LoVo (cell line): ENCODE data around the gene FBXO24.

Source experiments
- DNase-seq: peaks from one replicate; pipeline ENCODE4 v3.0.0-alpha.2; 2016; ENCODE audit warnings: low spot score

FBXO24 gene

DNA sequence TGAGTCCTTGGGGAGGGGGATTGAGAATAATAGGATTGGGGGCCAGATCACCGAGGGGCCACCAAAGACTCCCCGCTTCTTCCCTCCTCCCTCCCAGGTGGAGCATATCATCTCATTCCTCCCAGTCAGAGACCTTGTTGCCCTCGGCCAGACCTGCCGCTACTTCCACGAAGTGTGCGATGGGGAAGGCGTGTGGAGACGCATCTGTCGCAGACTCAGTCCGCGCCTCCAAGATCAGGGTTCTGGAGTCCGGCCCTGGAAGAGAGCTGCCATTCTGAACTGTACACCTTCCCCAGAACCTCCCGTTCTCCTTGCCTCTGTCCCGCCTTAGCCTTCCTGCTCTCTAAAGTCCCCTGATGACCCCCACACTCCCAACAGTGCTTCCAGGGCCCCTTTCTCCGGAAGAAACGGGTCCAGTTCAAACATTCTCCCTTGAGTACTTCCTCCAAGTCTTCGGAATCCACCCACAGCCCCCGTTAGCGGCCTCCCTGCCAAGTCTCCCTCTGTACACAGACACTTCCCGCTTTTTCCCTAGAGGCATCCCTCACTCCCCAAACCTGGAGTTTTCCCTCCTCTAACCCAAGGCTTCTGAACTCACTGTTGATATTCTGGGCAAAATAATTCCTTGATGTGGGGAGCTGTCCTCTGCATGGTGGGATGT lies 4.1 kb downstream of the FBXO24 start:
- no peak for DNase-seq

DNA sequence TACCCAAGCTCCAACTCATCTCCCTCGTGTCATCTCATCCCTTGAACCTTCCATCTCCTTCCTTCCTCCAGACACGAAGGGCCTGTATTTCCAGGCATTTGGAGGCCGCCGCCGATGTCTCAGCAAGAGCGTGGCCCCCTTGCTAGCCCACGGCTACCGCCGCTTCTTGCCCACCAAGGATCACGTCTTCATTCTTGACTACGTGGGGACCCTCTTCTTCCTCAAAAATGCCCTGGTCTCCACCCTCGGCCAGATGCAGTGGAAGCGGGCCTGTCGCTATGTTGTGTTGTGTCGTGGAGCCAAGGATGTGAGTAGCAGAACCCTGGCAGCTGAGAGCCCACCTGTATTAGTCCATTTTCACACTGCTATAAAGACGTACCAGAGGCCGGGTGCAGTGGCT lies 5.5 kb downstream of the FBXO24 start:
- no peak for DNase-seq

DNA sequence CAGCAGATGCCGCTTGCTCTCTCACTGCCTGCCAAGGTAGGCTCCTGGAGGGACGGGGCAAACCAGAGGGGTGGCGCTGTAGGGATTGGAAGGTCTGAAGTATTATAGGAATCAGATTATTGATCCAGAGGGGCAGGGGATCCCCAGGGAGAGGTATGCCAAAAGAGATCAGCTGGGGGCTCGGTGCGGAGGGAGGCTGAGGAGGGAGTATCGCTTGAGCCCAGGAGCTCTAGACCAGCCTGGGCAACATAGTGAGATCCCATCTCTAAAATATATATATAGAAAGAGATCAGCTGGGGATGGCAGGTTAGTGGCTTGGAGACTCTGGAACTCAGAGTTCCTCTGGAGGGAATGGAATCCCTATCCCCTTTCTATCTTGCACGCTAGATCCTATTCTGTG lies 9.1 kb downstream of the FBXO24 start:
- no peak for DNase-seq

DNA sequence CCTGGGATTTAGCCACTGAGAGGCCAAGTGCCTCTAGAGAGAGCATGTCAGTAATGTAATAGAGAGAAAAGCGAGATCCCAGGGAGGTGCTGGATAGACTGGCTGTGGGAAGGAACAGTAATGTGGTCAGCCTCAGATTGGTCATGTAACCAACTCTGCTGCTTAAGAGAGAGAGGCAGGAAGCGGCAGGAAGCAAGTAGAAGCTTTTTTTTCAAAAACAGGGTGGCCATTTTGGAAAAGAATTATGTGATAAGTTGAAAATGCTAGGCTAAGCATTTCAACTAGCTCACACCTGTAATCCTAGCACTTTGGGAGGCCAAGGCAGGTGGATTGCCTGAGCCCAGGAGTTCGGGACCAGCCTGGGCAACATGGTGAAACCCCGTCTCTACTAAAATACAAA lies 12.3 kb downstream of the FBXO24 start:
- DNase-seq: no peak

DNA sequence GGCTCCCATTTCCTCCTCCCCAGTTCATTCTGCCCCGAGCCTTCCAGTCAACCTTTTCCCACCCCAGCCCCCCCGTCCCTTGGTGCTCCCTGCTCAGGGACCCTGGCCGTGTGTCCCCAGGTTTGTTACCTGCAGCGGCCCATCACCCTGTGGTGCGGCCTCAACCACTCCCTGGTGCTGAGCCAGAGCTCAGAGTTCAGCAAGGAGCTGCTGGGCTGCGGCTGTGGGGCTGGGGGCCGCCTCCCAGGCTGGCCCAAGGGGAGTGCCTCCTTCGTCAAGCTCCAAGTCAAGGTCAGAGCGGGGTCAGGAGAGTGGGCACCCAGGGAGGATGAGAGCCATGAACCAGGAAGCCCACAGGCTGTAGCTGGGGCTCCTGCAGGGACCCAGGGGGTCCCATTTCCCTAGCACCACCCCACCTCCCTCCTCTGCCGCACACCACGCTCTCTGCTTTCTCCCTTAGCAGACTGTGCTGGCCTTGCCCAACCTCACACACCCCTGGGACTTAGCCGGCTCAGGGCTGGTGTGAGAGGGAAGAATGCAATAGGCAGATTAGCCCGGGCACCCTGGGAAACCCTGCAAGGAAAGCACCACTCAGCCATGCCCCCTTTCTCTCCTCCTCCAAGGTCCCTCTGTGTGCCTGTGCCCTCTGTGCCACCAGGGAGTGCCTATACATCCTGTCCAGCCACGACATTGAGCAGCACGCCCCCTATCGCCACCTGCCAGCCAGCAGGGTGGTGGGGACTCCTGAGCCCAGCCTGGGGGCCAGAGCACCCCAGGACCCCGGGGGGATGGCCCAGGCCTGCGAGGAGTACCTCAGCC lies 14.0 kb downstream of the FBXO24 start:
- no peak for DNase-seq

DNA sequence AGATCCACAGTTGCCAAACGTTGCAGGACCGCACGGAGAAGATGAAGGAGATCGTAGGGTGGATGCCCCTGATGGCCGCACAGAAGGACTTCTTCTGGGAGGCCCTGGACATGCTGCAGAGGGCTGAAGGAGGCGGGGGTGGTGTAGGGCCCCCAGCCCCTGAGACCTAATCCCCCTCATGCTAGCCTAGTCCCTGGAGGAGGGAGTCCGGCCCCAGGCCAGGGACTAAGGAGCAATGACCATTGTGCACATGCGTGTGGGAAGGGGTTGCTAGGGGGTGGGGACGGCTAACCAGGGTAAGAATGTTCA lies 14.6 kb downstream of the FBXO24 start:
- no peak for DNase-seq

DNA sequence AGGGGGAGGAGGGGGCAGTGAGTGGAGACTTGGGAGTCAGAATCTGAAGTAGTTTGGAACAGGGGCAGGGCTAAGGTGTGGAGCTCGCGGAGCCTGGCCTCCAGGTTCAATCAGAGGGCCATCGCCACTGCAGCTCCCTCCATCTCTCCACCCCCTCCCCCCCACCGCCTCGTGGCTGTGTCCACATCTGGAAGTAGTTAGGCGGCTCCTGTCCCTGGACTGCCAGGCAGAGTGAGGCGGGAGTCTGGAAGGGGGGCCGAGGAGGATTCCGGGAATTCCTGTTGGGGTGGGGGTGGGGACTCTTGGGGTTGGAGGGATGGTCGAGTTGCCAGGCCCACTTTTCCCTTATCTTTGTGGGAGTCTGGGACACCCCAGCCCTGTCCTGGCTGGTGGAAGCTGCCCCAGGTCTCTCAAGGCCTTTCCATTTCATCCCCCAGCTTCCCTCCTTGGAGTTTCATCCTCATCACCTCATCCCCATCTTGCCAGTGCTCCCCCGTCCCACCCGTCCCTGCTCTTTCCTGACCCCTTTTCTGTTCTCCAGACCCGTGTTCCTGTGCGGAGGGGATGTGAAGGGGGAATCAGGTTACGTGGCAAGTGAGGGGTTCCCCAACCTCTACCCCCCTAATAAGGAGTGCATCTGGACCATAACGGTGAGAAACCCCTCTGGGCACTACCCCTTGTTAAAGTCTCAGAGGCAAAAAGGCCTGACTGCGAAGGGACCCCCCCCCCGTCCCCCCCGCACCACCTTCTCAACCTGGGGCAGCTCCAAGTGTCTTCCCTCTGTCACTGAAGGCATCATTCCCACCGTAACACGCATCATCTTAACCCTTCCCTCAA lies 17.0 kb downstream of the FBXO24 start:
- DNase-seq: no peak

DNA sequence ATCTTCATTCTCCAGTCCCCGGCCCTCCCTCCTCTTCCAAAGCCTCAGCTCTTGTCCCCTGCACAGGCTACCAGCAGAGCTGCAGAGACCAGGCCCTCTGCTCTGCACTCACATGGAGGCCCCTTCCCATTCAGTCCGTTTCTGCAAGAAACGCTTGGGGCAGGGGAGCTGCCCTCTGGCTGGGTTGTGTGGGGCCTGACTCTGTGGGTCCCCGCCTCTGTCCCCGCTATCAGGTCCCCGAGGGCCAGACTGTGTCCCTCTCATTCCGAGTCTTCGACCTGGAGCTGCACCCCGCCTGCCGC lies 17.5 kb downstream of the FBXO24 start:
- no peak for DNase-seq

DNA sequence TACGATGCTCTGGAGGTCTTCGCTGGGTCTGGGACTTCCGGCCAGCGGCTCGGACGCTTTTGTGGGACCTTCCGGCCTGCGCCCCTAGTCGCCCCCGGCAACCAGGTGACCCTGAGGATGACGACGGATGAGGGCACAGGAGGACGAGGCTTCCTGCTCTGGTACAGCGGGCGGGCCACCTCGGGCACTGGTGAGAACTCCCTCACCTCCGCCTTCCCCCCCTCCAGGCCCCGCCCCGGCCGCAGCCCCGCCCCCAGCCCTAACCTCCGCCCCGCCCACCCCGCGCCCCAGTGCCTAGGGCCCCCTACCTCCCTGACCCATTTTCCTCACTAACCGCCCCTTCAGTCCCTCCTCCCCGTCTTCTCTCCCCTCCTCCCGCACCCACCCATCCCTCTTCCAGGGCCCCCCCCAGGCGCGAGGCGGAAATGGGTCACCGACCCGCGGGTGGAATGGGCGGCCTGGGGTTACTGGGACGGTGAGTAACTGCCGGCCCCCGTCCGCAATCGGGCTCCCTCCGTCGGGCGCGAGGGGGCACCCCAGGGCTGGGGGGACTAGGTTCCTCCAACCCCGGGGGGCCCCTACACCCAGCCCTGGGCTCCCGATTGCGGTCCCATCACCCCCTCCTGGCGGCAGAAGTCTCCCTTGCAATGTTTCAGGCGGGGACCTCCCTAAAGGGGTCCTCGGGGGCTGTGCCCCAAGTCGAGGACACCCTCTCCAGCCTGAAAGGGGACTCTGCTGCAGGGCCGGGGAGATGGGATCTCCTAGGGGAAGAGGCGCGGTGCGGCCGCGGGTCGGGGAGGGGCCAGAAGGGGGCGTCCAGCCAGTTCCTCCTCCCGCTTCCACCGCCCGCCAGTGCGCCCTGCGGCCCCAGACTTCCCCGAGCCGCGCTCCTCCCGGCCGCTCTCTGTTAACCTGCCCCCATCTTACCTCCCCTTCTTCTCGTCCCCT lies 18.2 kb downstream of the FBXO24 start:
- peak; percentile 85 for DNase-seq

DNA sequence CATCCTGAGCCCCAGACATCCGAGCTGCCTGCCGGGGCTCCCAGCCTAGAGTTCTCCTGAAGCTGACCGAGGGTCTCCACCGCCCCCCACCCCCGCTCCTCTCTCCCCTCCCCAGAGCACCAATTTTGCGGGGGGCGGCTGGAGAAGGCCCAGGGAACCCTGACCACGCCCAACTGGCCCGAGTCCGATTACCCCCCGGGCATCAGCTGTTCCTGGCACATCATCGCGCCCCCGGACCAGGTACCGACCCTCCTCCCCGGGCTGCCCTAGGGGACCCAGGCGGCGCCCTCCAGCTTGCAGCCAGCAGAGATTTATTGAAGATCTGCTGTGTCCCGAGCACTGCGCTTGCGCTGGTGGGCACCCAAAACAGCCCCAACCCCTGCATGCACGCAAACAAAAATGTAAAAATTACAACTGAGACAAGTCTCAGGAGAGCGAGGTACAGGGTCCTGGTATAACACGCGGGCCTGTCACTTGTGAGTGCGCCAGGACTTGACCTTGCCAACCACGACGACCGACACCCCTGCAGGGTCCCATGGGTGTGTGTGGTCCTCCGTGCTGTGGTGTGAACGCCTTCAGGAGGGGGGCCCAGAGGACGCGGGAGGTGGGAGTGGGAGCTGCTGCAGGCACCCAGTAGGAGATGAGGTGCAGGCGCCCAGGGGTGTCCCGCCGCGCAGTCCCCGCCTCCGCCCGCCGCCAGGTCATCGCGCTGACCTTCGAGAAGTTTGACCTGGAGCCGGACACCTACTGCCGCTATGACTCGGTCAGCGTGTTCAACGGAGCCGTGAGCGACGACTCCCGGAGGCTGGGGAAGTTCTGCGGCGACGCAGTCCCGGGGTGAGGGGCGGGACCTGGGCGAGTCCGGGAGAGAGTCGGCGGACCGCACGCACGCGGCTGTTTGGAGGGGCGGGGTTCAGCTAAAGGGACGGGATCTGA lies 19.1 kb downstream of the FBXO24 start:
- DNase-seq: no peak

DNA sequence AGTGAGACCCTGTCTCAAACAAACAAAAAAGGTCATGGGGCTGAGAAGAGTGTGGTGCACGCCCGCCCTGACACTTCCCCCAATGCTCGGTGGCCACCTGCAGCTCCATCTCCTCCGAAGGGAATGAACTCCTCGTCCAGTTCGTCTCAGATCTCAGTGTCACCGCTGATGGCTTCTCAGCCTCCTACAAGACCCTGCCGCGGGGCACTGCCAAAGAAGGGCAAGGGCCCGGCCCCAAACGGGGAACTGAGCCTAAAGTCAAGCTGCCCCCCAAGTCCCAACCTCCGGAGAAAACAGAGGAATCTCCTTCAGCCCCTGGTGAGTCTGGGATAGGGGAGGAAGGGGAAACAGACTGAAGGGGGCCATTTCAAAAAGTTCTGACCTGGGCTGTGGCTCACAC lies 20.2 kb downstream of the FBXO24 start:
- no peak for DNase-seq

DNA sequence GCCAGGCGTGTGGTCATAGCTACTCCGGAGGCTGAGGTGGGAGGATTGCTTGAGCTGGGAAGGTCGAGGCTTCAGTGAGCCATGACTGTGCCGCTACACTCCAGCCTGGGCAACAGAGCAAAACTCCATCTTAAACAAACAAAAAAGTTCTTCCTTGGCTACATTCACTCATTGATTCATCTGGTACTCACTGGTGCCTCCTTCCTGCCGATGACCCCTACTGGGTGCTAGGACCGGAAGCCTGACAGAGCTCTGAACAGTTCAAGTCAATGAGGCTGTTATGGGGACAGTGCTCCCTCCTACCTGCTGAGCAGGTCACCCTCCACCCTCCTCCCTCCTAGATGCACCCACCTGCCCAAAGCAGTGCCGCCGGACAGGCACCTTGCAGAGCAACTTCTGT lies 21.0 kb downstream of the FBXO24 start:
- no peak for DNase-seq

DNA sequence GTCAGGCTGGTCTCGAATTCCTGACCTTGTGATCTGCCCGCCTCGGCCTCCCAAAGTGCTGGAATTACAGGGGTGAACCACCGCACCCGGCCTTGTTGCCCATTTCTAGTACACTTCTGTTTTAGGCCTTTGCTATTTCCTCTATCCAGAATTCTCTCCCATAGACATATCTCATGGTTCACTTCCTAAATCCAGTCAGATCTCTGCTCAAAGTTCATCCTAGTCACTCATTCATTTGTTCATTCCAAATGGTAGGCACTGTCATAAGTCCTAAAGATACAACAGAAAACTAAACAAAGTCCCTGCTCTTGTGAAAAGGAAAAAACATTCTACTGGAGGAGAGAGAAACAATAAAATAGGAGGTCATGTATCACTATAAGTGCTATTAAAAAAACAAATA lies 23.8 kb downstream of the FBXO24 start:
- DNase-seq: no peak

DNA sequence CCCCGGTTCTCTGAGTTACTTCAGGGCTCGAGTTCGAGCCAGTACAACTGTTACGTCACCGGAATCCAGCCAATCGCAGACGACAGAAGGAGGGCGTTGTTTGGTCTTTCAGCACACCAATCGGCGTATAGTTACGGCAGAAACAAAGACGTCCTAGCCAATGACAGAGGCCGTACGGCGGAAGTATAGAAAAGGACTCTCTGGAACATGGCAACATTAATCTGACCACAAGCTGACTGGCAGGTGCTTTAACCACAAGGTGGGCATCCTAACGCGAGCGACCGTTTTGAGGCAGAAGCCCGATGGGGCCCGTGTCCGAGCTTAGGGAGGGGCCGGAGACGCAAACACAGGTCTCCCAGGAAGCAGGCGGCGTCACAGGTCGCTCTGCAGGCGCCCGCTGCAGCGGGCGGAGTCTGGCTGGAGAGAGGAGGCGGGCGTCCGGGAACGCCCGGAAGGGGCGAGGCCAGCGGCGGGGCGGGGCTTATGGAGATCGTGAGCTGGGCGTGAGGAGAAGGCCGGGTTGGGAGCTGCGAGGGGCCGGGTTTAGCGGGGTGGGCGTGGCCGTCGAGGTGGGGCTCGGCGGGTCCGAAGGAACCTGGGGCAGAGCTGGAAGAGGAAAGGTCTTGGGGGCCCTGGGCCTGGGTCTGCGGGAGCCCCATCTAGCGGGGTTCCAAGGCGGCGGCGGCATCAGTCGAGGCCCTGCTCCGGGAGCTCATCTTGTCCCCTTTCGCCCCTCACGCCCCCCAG lies 26.0 kb downstream of the FBXO24 start, which contains the start of gene MOSPD3:
TSS of gene MOSPD3 (plus strand) at position 558 of the 747 bp plus-strand sequence. CDS start 252 bp downstream, outside the sequence.
- DNase-seq: peak; percentile 100

DNA sequence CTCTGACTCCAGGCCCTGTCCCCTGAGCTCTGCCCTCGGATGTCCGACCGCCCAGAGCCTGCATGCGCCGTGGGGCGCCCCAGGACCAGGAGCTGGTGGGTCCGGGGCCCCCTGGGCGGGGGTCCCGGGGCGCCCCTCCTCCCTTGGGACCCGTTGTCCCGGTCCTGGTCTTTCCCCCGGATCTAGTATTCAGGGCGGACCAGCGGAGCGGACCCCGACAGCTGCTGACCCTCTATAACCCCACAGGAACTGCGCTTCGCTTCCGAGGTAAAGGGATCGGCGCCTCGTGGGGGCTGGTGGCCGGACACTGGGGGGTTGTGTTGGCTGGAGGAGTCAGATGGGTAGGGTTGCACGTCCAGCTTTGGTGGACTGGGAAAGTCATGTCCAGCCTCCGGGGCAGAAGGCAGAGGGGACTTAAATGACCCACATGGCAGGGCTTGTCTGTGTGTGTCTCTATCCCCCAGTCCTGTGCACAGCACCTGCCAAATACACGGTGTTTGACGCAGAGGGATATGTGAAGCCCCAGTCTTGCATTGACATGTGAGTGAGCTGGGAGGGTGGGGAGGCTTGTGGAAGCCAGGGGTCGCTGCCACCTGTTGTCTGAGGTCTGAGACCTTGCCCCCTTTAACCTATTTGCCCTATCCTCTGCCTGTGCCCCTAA lies 26.7 kb downstream of the FBXO24 start:
- DNase-seq: no peak

DNA sequence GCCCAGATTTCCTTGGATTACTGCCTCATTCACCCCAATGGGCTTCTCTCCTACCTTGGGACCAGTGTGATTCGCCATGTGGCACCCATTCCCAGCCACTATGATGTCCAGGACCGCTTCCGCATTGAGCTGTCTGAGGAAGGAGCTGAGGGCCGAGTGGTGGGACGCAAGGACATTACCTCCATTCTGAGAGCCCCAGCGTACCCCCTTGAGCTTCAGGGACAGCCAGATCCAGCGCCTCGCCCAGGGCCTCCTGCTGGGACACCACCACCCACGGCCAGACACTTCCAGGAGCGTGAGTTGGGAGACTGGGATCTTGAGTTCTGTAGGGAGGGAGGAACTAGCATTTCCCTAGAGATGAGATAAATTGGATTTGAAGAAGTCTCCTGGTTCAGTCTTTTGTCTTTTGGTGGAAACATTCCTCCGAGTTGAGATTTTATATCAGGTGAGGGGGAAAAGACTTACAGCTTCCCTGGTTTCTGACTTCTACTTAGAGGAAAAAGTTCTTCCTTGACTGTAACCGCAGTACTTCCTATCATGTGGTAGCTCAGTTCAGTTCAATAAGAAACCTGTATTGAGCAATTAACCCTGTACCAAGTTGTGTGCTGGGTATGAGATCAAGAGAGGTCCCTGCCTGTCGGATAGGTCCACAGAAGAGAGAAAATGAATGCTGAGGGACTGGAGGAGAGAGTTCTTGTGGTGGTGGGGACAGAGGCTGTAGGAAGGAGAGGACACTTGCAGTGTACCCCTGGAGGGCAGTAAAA lies 27.5 kb downstream of the FBXO24 start:
- DNase-seq: no peak

DNA sequence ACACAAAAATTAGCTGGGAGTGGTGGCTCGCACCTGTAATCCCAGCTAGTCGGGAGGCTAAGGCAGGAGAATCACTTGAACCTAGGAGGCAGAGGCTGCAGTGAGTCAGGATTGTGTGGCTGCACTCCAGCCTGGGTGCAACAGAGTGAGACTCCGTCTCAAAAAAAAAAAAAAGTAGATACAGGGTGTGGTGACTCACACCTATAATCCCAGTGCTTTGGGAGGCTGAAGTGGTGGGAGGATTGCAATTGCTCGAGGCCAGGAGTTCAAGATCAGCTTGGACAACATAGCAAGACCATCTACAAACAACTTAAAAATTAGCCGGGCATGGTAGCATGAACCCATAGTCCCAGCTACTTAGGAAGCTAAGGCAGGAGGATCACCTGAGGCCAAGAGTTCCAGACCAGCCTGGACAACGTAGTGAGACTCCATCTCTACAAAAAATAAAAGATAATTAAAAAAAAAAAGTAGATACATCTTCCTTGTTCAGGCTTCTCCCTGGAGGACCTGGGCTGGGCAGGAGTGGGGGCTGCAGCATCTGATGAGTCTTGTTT lies 28.3 kb downstream of the FBXO24 start:
- no peak for DNase-seq

DNA sequence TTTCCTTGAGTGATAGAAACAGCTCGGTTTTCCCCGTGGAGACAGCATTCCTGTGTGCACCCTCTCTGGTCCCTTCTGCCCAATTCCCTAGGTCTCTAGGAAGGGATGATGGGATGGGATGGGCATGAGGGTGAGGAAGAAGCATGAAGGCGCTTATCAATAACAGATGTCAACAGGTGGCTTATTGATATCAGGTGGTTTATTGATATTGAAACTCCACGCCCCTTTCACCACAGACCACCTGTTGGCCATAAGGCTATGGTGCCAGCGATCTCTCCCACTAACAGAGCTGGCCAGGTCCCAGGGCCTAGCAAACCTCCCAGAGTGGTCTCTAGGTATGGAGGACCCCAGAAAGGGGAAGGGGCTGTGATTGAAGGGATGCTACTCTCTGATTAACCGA lies 34.1 kb downstream of the FBXO24 start:
- no peak for DNase-seq
